SKM-1 (cell line): ENCODE measurements around the gene MYDGF.
A peak's percentile ranks its signal among the peaks of the same experiment; 100 is the strongest.
"Not testable (repeated sequence)": the region's sequence is repeated elsewhere in the genome, so short reads cannot be mapped to it uniquely, and the experiment has no call there.

Source experiments
- DNase-seq: peaks from one replicate; lab custom pipeline; 2025; ENCODE audit not compliant: unreplicated experiment; lab: John Stamatoyannopoulos, UW

MYDGF gene

DNA sequence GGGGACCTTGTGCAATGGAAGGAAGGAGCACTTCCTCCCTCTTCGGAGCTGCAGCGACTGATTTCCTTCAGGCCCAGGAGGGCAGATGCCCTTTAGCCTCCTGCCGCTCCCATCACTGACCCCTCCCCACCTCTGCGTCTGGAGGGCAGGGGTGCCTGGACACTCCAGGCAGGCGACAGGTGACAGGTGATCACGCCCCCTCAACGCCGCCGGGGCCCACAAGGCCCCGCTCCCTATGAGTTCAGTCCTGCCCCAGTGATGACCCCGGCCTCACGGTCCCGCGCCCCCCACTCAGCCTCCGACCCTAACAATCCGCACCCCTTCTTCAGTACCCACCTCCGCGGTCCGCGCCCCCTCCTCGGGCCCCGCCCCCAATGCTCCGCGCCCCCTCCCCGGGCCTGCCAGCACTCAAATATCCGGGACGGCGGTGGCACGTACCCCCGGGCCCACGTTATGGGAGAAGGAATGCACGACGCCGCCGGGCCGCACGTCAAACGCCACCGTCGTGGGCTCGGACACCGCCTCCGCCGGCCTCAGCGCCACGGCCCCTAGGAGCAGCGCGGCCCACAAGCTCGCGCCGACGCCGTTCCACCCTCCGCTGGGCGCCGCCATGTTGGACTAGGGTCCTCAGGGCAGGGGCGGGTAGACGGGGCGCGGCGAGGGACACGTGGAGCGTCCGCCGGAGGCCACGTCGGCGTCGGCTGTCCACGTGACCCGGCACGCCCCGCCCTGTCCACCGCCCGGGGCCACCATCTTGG lies at the start of gene MYDGF:
Gene MYDGF (minus strand): TSS at position 620 of the 758 bp plus-strand sequence. CDS start 8 bp downstream, at position 612.
- peak; percentile 71 for DNase-seq

- no peak for DNase-seq
Measured at GRCh38 chr19:4719499-4719866, 49.3 kb upstream of the MYDGF start.

- DNase-seq = no peak
Measured at GRCh38 chr19:4717966-4718701, 48.0 kb upstream of the MYDGF start.

GRCh38 chr19:4717191-4717965 lies 47.2 kb upstream of the MYDGF start:
- no peak for DNase-seq

DNA sequence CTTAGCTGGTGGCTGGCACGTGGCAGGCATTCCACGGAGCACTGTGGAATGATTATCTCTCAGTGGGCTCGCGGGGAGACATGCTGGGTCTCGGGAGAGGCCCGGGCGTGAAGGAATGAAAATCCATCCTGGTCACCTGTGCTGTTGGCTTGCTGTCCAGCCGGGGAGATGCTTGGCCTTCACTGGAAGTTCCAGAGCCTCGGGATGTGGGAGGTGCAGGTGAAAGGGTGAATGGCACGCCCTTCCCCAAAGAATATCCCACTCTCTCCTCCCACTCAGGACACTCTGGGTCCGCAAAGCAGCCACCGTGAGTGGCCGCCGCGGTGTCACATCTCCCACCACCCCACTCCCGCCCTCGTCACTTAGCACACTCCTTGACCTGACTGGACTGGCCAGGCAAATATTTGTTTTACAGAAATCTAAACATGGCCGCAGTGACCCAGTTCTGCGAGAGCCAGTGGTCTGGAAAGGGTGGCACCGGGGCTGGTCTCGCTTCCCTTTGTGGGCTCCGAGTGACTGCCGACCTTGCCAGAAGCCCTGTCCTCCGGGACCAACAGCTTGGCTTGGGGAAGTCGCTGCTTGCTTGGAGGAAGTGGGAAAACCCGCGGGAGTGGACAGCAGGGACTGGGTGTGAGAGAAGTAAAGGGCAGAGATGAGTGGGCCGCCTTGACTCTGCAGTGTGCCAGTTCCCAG lies 45.5 kb upstream of the MYDGF start:
- no peak for DNase-seq

GRCh38 chr19:4715178-4715528 lies 45.0 kb upstream of the MYDGF start:
- DNase-seq = not testable (repeated sequence)

GRCh38 chr19:4714016-4714415 lies 43.9 kb upstream of the MYDGF start:
- no peak for DNase-seq

DNA sequence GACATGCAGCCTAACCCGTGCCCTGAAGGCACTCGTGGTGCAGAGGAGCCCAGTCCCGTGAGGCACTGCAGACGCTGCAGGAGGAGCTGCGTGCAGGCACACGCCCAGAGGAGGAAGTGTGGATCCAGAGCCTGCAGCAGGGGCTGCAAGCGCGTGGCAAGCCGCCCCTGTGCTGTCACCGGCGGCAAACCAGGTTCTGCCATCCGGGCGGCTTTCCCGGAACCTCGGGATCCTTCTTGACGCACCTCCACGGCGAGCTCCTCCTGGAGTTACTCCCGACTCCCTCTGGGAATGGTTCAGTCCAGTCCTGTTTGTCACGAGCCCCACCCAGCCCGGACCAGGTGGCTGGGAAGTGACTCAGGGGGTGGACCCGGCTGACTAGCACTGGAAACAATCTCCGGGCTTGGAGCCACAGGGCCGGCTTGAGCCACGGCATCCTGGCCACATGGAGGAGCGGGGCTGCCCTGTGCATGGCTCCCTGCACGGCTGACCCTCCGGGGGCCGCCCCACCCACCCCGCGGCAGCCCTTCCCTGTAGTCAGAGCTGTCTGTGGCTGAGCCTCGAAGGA lies 43.3 kb upstream of the MYDGF start:
- no peak for DNase-seq

GRCh38 chr19:4712771-4713170 lies 42.6 kb upstream of the MYDGF start:
- no peak for DNase-seq

- no peak for DNase-seq
Measured at GRCh38 chr19:4711211-4711610, 41.1 kb upstream of the MYDGF start.

DNA sequence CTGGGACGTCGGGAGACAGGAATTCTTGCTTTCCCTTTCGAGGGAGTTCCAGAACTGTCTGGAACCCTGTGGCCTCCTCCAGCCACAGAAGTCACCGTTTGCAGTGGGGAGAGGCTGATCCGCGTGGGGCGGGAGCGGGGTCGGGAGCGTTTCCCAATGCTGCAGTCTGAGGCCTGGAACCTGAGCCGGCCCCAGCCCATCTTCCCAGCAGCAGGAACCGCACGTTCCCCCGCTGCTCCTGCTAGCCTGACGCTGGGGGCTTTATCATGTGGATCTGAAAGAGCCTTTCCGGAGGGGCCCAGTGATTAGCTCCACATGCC lies 40.1 kb upstream of the MYDGF start:
- DNase-seq = no peak

GRCh38 chr19:4709440-4710280 lies 39.5 kb upstream of the MYDGF start:
- DNase-seq = no peak

DNA sequence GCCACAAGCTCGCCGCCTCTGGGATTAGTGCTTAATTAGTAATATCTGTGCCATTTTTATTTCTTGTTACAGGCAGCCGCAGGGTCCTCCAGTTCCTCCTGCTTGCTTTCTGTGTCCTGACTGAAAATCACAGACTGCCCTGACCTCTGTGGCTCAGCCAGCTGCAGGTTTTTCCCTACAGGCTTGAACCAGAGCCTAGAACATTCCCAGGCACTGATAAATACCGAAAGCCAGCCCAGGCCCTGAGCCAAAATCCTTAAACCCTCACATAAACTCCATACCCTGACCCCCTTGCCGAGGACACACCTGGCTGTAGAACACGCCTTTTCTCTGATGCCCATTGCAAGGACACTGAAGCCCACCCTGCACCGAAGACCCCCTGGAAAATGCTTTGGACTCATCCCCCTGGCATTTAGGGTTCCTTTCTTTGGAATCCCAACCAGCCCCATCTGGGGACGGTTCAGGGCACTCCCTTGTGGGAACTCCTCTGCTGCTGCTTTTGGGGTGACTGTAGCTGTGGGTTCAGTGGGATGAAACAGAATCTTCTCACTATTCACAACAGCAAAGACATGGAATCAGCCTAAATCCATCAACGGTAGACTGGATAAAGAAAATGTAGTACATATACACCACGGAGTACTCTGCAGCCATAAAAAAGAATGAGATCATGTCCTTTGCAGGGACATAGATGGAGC lies 38.0 kb upstream of the MYDGF start:
- DNase-seq = no peak

GRCh38 chr19:4707322-4707721 lies 37.2 kb upstream of the MYDGF start:
- DNase-seq = no peak

DNA sequence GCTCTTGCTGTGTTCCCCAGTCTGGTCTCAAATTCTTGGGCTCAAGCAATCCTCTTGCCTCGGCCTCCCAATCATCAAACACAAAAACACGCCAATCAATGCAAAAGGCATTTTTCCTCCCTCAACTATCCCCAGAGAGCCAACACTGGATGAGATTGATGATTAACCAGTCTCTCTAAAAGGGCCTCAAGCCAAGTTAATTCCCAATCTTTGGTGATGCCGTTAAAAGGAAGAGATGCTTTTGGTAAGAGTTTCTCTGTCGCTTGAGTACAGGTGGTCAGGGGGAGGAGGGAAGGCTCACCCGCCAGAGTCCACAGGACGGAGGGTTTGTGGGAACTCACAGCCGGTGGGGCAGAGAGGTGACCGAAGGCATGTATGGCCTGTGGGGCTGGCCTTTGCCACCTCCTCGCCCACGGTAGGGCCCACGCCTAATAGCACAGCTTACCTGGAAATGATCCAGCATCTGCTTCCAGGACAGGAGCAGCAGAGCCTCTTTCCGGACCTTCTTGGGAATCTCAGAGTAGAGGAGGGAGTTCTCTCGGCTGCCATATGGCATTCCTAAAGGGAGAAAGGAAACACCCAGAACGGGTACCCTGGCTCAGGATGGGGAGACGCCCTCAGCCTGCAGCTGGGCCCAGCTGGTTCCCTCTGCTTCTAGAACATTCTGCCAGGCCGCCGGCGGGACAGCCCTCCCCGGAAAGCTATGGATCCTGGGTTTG lies 35.4 kb upstream of the MYDGF start:
- DNase-seq = no peak

DNA sequence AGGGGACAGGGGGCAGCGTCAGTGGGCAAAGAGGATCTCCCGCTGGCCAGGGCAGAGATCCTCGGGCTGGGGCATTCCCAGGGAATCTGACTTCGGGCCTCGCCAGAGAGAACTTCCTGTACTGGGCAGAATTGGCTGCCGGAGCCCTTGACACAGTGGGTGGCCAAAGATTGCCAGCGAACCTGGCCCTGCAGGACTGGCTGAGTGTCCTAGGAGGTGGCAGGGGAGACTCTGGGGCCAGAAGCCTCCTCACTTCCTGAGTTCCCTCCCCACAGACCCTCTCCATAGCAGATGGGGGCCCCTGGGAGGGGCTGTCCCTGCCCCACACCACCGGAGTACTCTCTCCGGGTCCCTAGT lies 34.2 kb upstream of the MYDGF start:
- no peak for DNase-seq

GRCh38 chr19:4703671-4704316 lies 33.7 kb upstream of the MYDGF start:
- no peak for DNase-seq

DNA sequence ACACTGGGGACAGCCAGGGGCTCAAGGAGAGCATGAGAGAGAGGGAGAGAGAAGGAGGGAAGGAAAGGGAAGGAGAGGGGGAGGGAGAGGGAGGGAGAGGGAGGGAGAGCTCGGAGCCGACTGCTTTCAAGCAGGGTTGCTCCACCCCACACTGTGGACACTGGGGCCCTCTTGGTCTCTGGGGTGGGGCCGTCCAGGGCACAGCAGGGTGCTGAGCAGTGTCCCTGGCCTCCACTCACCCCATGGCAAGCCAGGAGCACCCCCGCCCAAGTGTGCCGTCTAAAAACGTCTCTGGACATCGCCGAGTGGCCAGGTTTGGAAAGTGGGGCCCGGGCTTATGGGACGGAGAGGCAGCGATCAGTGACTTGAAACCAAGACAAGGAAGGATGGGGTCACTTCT lies 32.6 kb upstream of the MYDGF start:
- no peak for DNase-seq

DNA sequence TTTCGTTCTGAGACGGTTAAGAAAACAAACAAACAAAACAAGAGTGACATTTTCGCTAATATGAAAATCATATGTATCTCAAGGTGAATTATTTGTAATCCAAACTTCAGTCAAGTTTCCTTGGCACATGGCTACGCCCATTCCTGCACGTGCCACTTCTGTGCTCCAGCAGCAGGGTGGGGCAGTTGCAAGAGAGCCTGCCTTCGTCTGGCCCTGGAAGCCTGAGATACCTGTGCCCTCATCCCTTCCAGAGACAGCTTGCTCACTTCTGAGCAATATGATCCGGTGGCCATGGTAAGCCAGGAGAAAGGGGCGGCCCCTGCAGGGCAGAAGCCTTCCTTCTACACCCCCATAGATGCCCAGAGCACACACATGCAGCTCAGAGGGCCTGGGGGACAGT lies 31.4 kb upstream of the MYDGF start:
- DNase-seq = no peak
